GM18508 (cell line): ENCODE data around the gene COQ4.

Experiments used
- ATAC-seq: cut with Tn5 transposase; IDR thresholded peaks from one replicate; pipeline ENCODE4 v1.9.1; 2021; ENCODE audit warnings: moderate number of reproducible peaks; ENCODE audit not compliant: insufficient read depth, unreplicated experiment

COQ4 gene

DNA sequence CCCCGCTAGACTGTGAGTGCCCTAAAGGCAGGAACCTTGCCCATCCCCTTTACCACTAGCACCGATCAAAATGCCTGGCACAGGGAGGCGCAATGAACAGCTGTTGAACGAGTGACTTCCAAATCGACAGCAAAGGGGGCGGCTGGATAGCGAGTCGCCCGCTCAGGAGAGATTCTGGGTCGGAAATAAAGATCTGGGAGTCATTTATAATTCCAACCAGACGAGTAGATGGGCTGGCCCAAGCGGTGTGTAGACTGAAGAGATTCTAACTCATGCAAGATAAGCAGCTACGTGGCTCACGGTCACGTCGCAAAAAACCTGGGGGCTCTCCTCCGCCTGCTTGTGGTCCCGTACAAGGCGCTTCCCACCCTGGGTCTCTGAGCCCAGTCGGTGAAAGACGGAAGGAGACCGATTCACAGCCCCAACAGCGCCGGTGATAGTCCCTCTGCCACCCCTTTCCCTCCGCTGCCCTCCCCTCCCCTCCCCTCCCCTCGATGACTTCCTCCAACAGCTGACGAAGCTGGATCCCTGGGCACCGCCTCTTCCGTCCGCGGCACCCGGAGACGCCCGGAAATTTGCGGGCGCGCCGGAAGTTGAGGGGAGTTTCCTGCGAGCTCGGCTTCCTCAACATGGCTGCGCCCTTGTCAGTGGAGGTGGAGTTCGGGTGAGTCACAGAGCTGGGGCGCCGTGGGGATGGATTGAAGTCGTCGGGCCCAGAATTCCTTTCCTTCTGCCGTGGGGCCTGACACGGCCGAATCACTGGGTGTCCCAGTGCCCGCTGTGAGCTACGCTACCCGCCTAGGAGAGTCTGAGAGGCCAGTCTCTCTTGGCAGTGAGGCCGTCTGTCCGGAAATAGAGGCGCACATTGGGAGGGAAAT, 48.4 kb downstream of the COQ4 start, which contains the start of gene URM1:
URM1 (plus strand) TSS at position 623 of the 878 bp plus-strand sequence; CDS start at position 630, 7 bp downstream.
- ATAC-seq, result peak; percentile 56

DNA sequence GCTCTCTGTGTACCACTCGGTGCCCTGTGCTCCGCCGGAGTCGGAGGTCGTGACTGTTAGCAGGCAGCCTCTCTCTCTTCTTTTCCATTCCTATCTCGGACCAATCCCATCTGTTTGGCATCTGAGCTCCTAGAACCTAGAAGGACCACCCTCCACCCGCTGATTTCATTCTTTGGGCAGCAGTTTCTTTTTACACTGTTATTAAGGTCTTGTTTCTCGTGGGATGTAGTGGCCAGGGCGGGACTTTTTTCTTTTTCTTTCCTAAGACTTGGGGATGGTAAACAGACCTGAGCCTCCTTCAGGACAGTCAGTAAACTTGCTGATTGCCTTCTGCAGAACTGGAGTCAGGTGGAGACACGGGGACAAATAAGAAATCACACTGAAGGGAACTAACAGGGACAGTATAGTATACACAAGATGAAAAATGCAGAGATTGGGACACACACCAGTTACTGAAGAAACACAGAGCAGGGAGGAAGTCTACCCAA, 49.0 kb downstream of the COQ4 start:
- ATAC-seq, result no peak

- no peak for ATAC-seq
Observed at GRCh38 chr9:128372188-128372641, 49.6 kb downstream of the COQ4 start.

DNA sequence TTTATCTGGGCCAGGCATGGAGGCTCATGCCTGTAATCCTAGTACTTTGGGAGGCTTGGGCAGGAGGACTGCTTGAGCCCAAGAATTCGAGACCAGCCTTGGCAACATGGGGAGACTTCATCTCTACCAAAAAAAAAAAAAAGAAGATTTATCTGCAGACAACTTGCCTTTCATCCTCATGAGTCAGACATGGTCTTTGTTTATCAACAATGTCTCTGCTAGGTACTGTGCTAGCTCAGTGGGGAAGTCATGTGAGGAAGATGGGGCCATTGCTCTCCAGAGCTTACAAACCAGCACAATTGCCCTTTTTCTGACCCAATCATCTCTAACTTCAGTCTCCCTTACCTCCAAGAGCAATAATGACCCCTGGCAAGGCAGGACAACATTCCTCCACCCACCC, 50.1 kb downstream of the COQ4 start:
- ATAC-seq, result no peak

GRCh38 chr9:128374221-128374675, 51.6 kb downstream of the COQ4 start:
- no peak for ATAC-seq

- ATAC-seq, result no peak
Observed at GRCh38 chr9:128375865-128376264, 53.2 kb downstream of the COQ4 start.

- no peak for ATAC-seq
Observed at GRCh38 chr9:128382261-128382660, 59.6 kb downstream of the COQ4 start.

DNA sequence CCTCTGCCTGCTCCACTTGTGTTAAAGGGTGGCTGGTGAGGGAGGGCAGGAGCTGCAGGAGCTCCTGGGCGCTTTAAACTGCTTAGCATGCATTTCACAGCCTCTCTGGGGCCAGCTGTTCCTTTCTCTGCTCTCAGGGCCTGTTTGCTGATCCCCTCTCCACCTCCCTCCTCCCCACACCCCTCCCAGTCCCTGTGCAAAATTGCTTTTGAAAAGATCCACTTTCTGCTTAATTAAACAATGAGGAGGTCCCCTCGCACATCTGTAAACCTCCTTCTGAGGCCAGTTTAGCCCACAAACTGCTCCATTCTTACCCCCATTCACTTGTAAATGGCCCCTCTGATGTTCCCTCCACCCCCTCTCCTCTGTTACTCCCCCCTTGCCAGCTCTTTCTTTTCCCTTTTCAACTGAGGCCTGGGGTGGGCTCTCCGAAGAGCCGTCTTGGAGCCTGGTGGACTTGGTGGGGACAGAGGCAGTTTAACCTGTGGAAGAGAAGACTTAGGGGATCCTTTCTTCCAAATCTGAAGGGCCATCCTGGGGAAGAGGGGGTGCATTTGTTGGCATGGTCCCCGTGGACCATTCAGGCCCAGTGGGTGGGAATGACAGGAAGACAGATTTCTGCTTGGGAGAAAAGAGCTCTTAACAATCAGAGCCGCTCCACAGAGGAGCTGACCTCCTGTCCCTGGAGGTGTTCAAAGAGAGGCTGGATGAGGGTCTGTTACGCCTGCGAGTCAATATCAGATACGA, 60.5 kb downstream of the COQ4 start:
- ATAC-seq, result no peak
